Lower lobe of right lung (tissue), 2 donors: ENCODE results near the gene GLB1L. TPM values are rescaled to one million over a fixed set of nuclear protein-coding genes. Genes with fewer than 3 reads are reported as not detected.
A peak's percentile ranks its signal among the peaks of the same experiment; 100 is the strongest.
"Not testable (repeated sequence)": the region's sequence is repeated elsewhere in the genome, so short reads cannot be mapped to it uniquely, and the experiment has no call there.

Experiments used
- ATAC-seq, 2 donors: fragments of 200-7000 bp; cut with Tn5 transposase; one replicate each; pipeline ENCODE4 v1.9.1; 2020 to 2022; ENCODE audit warnings: mild to moderate bottlenecking in 2 of 2, moderate library complexity in 2 of 2
- DNase-seq: peaks from one replicate; pipeline ENCODE4 v3.0.0-alpha.2; 2020
- H3K27ac ChIP-seq: fragments of 200-600 bp; one replicate; pipeline ENCODE4 v1.8.0; 2022
- H3K27me3 ChIP-seq: fragments of 200-600 bp; one replicate; pipeline ENCODE4 v1.8.0; 2022; ENCODE audit warnings: low read depth
- H3K36me3 ChIP-seq: fragments of 200-600 bp; one replicate; pipeline ENCODE4 v1.8.0; 2022; ENCODE audit warnings: mild to moderate bottlenecking
- H3K4me1 ChIP-seq: fragments of 200-600 bp; one replicate; pipeline ENCODE4 v1.8.0; 2022
- H3K4me3 ChIP-seq: fragments of 200-600 bp; one replicate; pipeline ENCODE4 v1.8.0; 2022; ENCODE audit warnings: mild to moderate bottlenecking
- H3K9me3 ChIP-seq: fragments of 200-600 bp; one replicate; pipeline ENCODE4 v1.8.0; 2022
- CTCF ChIP-seq: fragments of 200-600 bp; IDR thresholded peaks from one replicate; pipeline ENCODE4 v1.8.0; 2022; ENCODE audit warnings: antibody characterized with exemption, mild to moderate bottlenecking
- intact Hi-C: fragments of 100-400 bp; cut with DNase I; formaldehyde crosslinking; loops from one replicate; pipeline ENCODE4 v1.11.0; 2022
- total RNA-seq: library from RNA; stranded (reverse); fragmentation: NEBNext Ultra II Directional; extraction: Animal tissue kit (Norgen Biotek cat#: 25700); gene quantifications from one replicate; pipeline ENCODE4 v1.2.1, GENCODE V29; 2021
- donor health status: DM: no; HTN: yes; CAD: no; lungs with severe emphysema.

Gene GLB1L
- total RNA-seq, 1 donor from 2014 or later: 12.6 TPM

- H3K4me3 ChIP-seq: no peak overlapping the region
- H3K27me3 ChIP-seq: no peaks in the 10 kb centered on the region
- intact Hi-C loops: no loop called here
- DNase-seq: peak; percentile 66
- peak; percentile 33 to 34 for ATAC-seq
- H3K4me1 ChIP-seq: no peaks in the 10 kb centered on the region
- no peak overlapping the region for H3K27ac ChIP-seq
- H3K9me3 ChIP-seq: no peaks in the 10 kb centered on the region
- TF ChIP-seq CTCF: no peak
- no peaks in the 10 kb centered on the region for H3K36me3 ChIP-seq
These were observed 24.3 kb upstream of the GLB1L start for GRCh38 chr2:219269362-219270054.

- H3K27ac ChIP-seq: no peak overlapping the region
- peak; percentile 6 for DNase-seq
- H3K36me3 ChIP-seq: no peaks in the 10 kb centered on the region
- H3K27me3 ChIP-seq: no peaks in the 10 kb centered on the region
- H3K9me3 ChIP-seq: no peaks in the 10 kb centered on the region
- TF ChIP-seq CTCF: no peak
- no peaks in the 10 kb centered on the region for H3K4me1 ChIP-seq
- intact Hi-C loops: no loop called here
- H3K4me3 ChIP-seq: no peak overlapping the region
- ATAC-seq: no peak
These were observed 23.1 kb upstream of the GLB1L start for GRCh38 chr2:219268294-219268693.

GRCh38 chr2:219266886-219267285 is 21.6 kb upstream of the GLB1L start:
- Histone ChIP-seq H3K4me1 (no peaks in the 10 kb centered on the region), H3K27ac (no peak overlapping the region), H3K4me3 (no peak overlapping the region), H3K36me3 (no peaks in the 10 kb centered on the region), H3K9me3 (no peaks in the 10 kb centered on the region), H3K27me3 (no peaks in the 10 kb centered on the region)
- TF ChIP-seq CTCF: no peak
- ATAC-seq (no peak), DNase-seq (peak; percentile 6)
- intact Hi-C loops: no loop called here

- Histone ChIP-seq H3K4me1 (no peaks in the 10 kb centered on the region), H3K4me3 (no peak overlapping the region), H3K9me3 (no peaks in the 10 kb centered on the region), H3K27me3 (no peaks in the 10 kb centered on the region), H3K36me3 (no peaks in the 10 kb centered on the region), H3K27ac (no peak overlapping the region)
- no peak for TF ChIP-seq CTCF
- DNase-seq (peak; percentile 52), ATAC-seq (peak; percentile 13 to 22)
- intact Hi-C loops: no loop called here
These were observed 21.0 kb upstream of the GLB1L start for GRCh38 chr2:219266232-219266631.

GRCh38 chr2:219261024-219261855 is 16.0 kb upstream of the GLB1L start:
- Histone ChIP-seq H3K4me3 (no peak overlapping the region), H3K9me3 (no peaks in the 10 kb centered on the region), H3K27me3 (peaks cover 6% of the 10 kb centered on the region), H3K4me1 (no peaks in the 10 kb centered on the region), H3K36me3 (no peaks in the 10 kb centered on the region), H3K27ac (no peak overlapping the region)
- no peak for DNase-seq
- intact Hi-C loops: no loop called here
- no peak for ATAC-seq
- no peak for TF ChIP-seq CTCF

GRCh38 chr2:219258942-219259341 is 13.7 kb upstream of the GLB1L start:
- H3K4me3 ChIP-seq, H3K9me3 ChIP-seq, H3K27ac ChIP-seq, intact Hi-C loops, H3K36me3 ChIP-seq, DNase-seq, ATAC-seq, H3K27me3 ChIP-seq: not testable (repeated sequence)
- peaks cover 13% of the 10 kb centered on the region for H3K4me1 ChIP-seq
